CD14-positive monocyte (primary cell): ENCODE measurements around the gene KIFC3. TPM values are rescaled to one million over a fixed set of nuclear protein-coding genes. Genes with fewer than 3 reads are reported as not detected.

Experiments
- DNase-seq, 3 donors: peaks; one replicate each; pipeline ENCODE4 v3.0.0-alpha.2; 2011 to 2022
- H2AFZ ChIP-seq: 2 replicates; pipeline ENCODE4 v1.6.0; 2012; ENCODE audit warnings: mild to moderate bottlenecking, low read depth, low read length, inconsistent platforms; ENCODE audit not compliant: insufficient read depth, poor library complexity, severe bottlenecking
- H3K27ac ChIP-seq, 2 donors: 1 replicate in 1 of 2; 2 replicates in 1 of 2; pipeline ENCODE4 v1.5.1; 2012 to 2013; ENCODE audit warnings: low read length in 2 of 2, control low read depth in 1 of 2, inconsistent platforms in 1 of 2, low read depth in 1 of 2, mild to moderate bottlenecking in 1 of 2
- H3K27me3 ChIP-seq, 2 donors: one replicate each; pipeline versions ENCODE4 v1.6.0 to v1.6.1; 2011 to 2013; ENCODE audit warnings: low read length in 2 of 2; ENCODE audit not compliant: control insufficient read depth in 2 of 2, insufficient read depth in 2 of 2
- H3K36me3 ChIP-seq, 2 donors: replicated peaks in 1 of 2; 1 replicate in 1 of 2; 2 replicates in 1 of 2; pipeline versions ENCODE4 v1.5.1 to v1.6.1; 2012 to 2013; ENCODE audit warnings: low read length in 2 of 2, control low read depth in 1 of 2, inconsistent platforms in 1 of 2, mild to moderate bottlenecking in 1 of 2; ENCODE audit not compliant: insufficient read depth in 2 of 2, control insufficient read depth in 1 of 2
- H3K4me1 ChIP-seq, 2 donors: 1 replicate in 1 of 2; 2 replicates in 1 of 2; pipeline versions ENCODE4 v1.5.1 to v1.6.1; 2012 to 2013; ENCODE audit warnings: low read length in 2 of 2, control low read depth in 1 of 2, inconsistent platforms in 1 of 2, mild to moderate bottlenecking in 1 of 2, moderate library complexity in 1 of 2; ENCODE audit not compliant: insufficient read depth in 2 of 2, control insufficient read depth in 1 of 2
- H3K4me2 ChIP-seq: replicated peaks from 2 replicates; pipeline ENCODE3; 2012; ENCODE audit warnings: low read length, moderate library complexity, mild to moderate bottlenecking; ENCODE audit not compliant: poor library complexity, severe bottlenecking; ENCODE audit errors: extremely low read depth
- H3K4me3 ChIP-seq, 3 experiments: fragments of 200-600 bp in 1 of 3; sonication (generic) in 1 of 3; replicated peaks in 1 of 3; 1 replicate in 2 of 3; 2 replicates in 1 of 3; pipeline ENCODE4 v1.5.1; 2011 to 2013; ENCODE audit warnings: low read length in 3 of 3, mild to moderate bottlenecking in 3 of 3, control low read depth in 2 of 3, low read depth in 2 of 3, inconsistent platforms in 1 of 3, moderate library complexity in 1 of 3
- H3K79me2 ChIP-seq: 2 replicates; pipeline ENCODE4 v1.6.0; 2012; ENCODE audit warnings: mild to moderate bottlenecking, control low read depth, inconsistent platforms, low read length, moderate library complexity; ENCODE audit not compliant: insufficient read depth
- H3K9ac ChIP-seq: 2 replicates; pipeline ENCODE4 v1.6.0; 2017; ENCODE audit warnings: low read length, mild to moderate bottlenecking; ENCODE audit not compliant: insufficient read depth, poor library complexity, severe bottlenecking
- H3K9me3 ChIP-seq, 2 donors: replicated peaks in 1 of 2; 1 replicate in 1 of 2; 2 replicates in 1 of 2; pipeline versions ENCODE4 v1.5.1 to v1.6.1; 2012 to 2013; ENCODE audit warnings: low read length in 2 of 2, control low read depth in 1 of 2; ENCODE audit not compliant: control insufficient read depth in 1 of 2, insufficient read depth in 1 of 2
- H4K20me1 ChIP-seq: 2 replicates; pipeline ENCODE4 v1.6.0; 2012; ENCODE audit warnings: mild to moderate bottlenecking, low read length, control low read depth, moderate library complexity; ENCODE audit not compliant: insufficient read depth
- H3K27ac Mint-ChIP-seq, 7 donors: one replicate each; pipeline ENCODE4 v1.8.0; 2020; ENCODE audit warnings: mild to moderate bottlenecking in 7 of 7, mixed read lengths in 7 of 7, moderate library complexity in 6 of 7, inconsistent platforms in 2 of 7
- H3K27me3 Mint-ChIP-seq, 3 donors: one replicate each; pipeline ENCODE4 v1.8.0; 2021 to 2022; ENCODE audit warnings: low read depth in 3 of 3, mild to moderate bottlenecking in 3 of 3, mixed read lengths in 3 of 3, moderate library complexity in 3 of 3, inconsistent platforms in 1 of 3
- H3K36me3 Mint-ChIP-seq, 2 donors: one replicate each; pipeline ENCODE4 v1.8.0; 2020; ENCODE audit warnings: mixed read lengths in 2 of 2, inconsistent platforms in 1 of 2, mild to moderate bottlenecking in 1 of 2
- H3K4me1 Mint-ChIP-seq: one replicate; pipeline ENCODE4 v1.8.0; 2020; ENCODE audit warnings: mild to moderate bottlenecking, mixed read lengths
- H3K4me3 Mint-ChIP-seq, 2 donors: one replicate each; pipeline ENCODE4 v1.8.0; 2020; ENCODE audit warnings: mild to moderate bottlenecking in 2 of 2, mixed read lengths in 2 of 2, moderate library complexity in 1 of 2
- H3K9me3 Mint-ChIP-seq, 7 donors: one replicate each; pipeline ENCODE4 v1.8.0; 2020 to 2022; ENCODE audit warnings: mixed read lengths in 7 of 7, mild to moderate bottlenecking in 6 of 7, moderate library complexity in 6 of 7, inconsistent platforms in 2 of 7
- CTCF ChIP-seq: fragments of 200-600 bp; IDR thresholded peaks from one replicate; pipeline ENCODE4 v1.8.0; 2022; ENCODE audit warnings: antibody characterized with exemption, mild to moderate bottlenecking
- WGBS: methylation state at CpG from one replicate; pipeline ENCODE4 v1.1.5; 2013; ENCODE audit warnings: missing lambda C conversion rate; ENCODE audit not compliant: insufficient coverage; 5-methylcytosine and 5-hydroxymethylcytosine counted together
- intact Hi-C, 2 donors: fragments of 100-400 bp; cut with micrococcal nuclease; formaldehyde crosslinking; loops; one replicate each; pipeline versions ENCODE4 v1.15.0 to v1.15.1; 2023
- polyA plus RNA-seq, 3 donors: library from polyadenylated mRNA; depleted of rRNA in 1 of 3; unstranded in 2 of 3; stranded (reverse) in 1 of 3; fragments of 300-500 nt in 2 of 3; fragments of >200 nt in 1 of 3; fragmentation: Illumina TruSeq in 2 of 3; gene quantifications; 1 replicate in 2 of 3; 2 replicates in 1 of 3; pipeline ENCODE4 v1.2.3, GENCODE V29; 2012 to 2021

KIFC3 gene
- polyA plus RNA-seq, 3 donors = 0.24 to 1.7 TPM; not detected in 1

GRCh38 chr16:57829969-57830360 lies 27.7 kb upstream of the KIFC3 start:
- Mint-ChIP-seq H3K27me3 (peaks cover 0 to 7% (median 2%) of the 10 kb centered on the region in 3 donors), H3K4me3 (no peak overlapping the region), H3K27ac (no peak overlapping the region), H3K36me3 (no peaks in the 10 kb centered on the region), H3K9me3 (no peaks in the 10 kb centered on the region), H3K4me1 (no peaks in the 10 kb centered on the region)
- H3K4me1 ChIP-seq = no peaks in the 10 kb centered on the region
- no peak overlapping the region for H2AFZ ChIP-seq
- DNase-seq = no peak
- H3K36me3 ChIP-seq = no peaks in the 10 kb centered on the region
- no peaks in the 10 kb centered on the region for H4K20me1 ChIP-seq
- intact Hi-C loops = no loop called here
- WGBS = 80% methylated on average over 3 of the region's 3 CpGs
- H3K4me2 ChIP-seq = no peak overlapping the region
- H3K27ac ChIP-seq = no peak overlapping the region
- no peaks in the 10 kb centered on the region for H3K79me2 ChIP-seq
- H3K9ac ChIP-seq = no peak overlapping the region
- no peaks in the 10 kb centered on the region for H3K9me3 ChIP-seq
- no peak overlapping the region for H3K4me3 ChIP-seq
- TF ChIP-seq CTCF = no peak
- no peaks in the 10 kb centered on the region for H3K27me3 ChIP-seq

- Histone ChIP-seq H4K20me1 (no peaks in the 10 kb centered on the region), H3K4me2 (no peak overlapping the region), H3K4me1 (no peaks in the 10 kb centered on the region), H3K79me2 (no peaks in the 10 kb centered on the region), H3K27me3 (no peaks in the 10 kb centered on the region), H3K27ac (no peak overlapping the region), H2AFZ (no peak overlapping the region), H3K4me3 (no peak overlapping the region), H3K9me3 (no peaks in the 10 kb centered on the region), H3K36me3 (no peaks in the 10 kb centered on the region), H3K9ac (no peak overlapping the region)
- H3K9me3 Mint-ChIP-seq = no peaks in the 10 kb centered on the region
- no peaks in the 10 kb centered on the region for H3K36me3 Mint-ChIP-seq
- H3K4me1 Mint-ChIP-seq = no peaks in the 10 kb centered on the region
- peaks cover 0 to 7% (median 2%) of the 10 kb centered on the region in 3 donors for H3K27me3 Mint-ChIP-seq
- DNase-seq = no peak
- H3K4me3 Mint-ChIP-seq = no peak overlapping the region
- TF ChIP-seq CTCF = no peak
- H3K27ac Mint-ChIP-seq = no peak overlapping the region
- intact Hi-C loops = no loop called here
- 87% methylated on average over 11 of the region's 13 CpGs for WGBS
These were observed 26.2 kb upstream of the KIFC3 start for GRCh38 chr16:57828272-57829161.
